ENCODE measurements around the gene SETD1B.
"Not testable (repeated sequence)": the region's sequence is repeated elsewhere in the genome, so short reads cannot be mapped to it uniquely, and the experiment has no call there.

SETD1B gene

GRCh38 chr12:121845701-121846100 lies 41.9 kb downstream of the SETD1B start:
- TF ChIP-seq, protein P1, sequence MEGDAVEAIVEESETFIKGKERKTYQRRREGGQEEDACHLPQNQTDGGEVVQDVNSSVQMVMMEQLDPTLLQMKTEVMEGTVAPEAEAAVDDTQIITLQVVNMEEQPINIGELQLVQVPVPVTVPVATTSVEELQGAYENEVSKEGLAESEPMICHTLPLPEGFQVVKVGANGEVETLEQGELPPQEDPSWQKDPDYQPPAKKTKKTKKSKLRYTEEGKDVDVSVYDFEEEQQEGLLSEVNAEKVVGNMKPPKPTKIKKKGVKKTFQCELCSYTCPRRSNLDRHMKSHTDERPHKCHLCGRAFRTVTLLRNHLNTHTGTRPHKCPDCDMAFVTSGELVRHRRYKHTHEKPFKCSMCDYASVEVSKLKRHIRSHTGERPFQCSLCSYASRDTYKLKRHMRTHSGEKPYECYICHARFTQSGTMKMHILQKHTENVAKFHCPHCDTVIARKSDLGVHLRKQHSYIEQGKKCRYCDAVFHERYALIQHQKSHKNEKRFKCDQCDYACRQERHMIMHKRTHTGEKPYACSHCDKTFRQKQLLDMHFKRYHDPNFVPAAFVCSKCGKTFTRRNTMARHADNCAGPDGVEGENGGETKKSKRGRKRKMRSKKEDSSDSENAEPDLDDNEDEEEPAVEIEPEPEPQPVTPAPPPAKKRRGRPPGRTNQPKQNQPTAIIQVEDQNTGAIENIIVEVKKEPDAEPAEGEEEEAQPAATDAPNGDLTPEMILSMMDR (IDR thresholded peaks at IDR 0.05; ENCODE audit: low read depth, low read length, missing control alignments): no peak
- no peak overlapping the region for H3K4me3 ChIP-seq (replicated peaks; ENCODE audit: low read depth, low read length)
- no peak for DNase-seq (ENCODE audit: extremely low read depth, low read depth)

GRCh38 chr12:121849211-121849610 lies 45.4 kb downstream of the SETD1B start:
- DNase-seq (ENCODE audit: extremely low read depth, low read depth): no peak
- TF ChIP-seq, protein P1 (IDR thresholded peaks at IDR 0.05; ENCODE audit: low read depth, low read length, missing control alignments): no peak
- H3K4me3 ChIP-seq (replicated peaks; ENCODE audit: low read depth, low read length): no peak overlapping the region

- DNase-seq (ENCODE audit: extremely low read depth, low read depth): no peak
These were observed 45.9 kb downstream of the SETD1B start for GRCh38 chr12:121849665-121850064.

GRCh38 chr12:121852392-121852791 lies 48.6 kb downstream of the SETD1B start:
- DNase-seq (ENCODE audit: extremely low read depth, low read depth); H3K4me3 ChIP-seq (replicated peaks; ENCODE audit: low read depth, low read length): not testable (repeated sequence)

More at GRCh38 chr12:121849665-121850064, 45.9 kb downstream of the SETD1B start:
- TF ChIP-seq, protein P1 (IDR thresholded peaks at IDR 0.05; ENCODE audit: low read depth, low read length, missing control alignments): no peak
- no peak overlapping the region for H3K4me3 ChIP-seq (replicated peaks; ENCODE audit: low read depth, low read length)

GRCh38 chr12:121857322-121858246 lies 53.8 kb downstream of the SETD1B start:
- no peak for DNase-seq (ENCODE audit: extremely low read depth, low read depth)
- TF ChIP-seq, protein P1 (IDR thresholded peaks at IDR 0.05; ENCODE audit: low read depth, low read length, missing control alignments): no peak

GRCh38 chr12:121858318-121858661 lies 54.5 kb downstream of the SETD1B start:
- no peak for DNase-seq (ENCODE audit: extremely low read depth, low read depth)
- no peak overlapping the region for H3K4me3 ChIP-seq (replicated peaks; ENCODE audit: low read depth, low read length)
- TF ChIP-seq, protein P1 (IDR thresholded peaks at IDR 0.05; ENCODE audit: low read depth, low read length, missing control alignments): no peak

More at GRCh38 chr12:121857322-121858246, 53.8 kb downstream of the SETD1B start:
- H3K4me3 ChIP-seq (replicated peaks; ENCODE audit: low read depth, low read length): no peak overlapping the region

- DNase-seq (ENCODE audit: extremely low read depth, low read depth): peak; percentile 66
- no peak within 1 kb of the TSS for H3K4me3 ChIP-seq (replicated peaks; ENCODE audit: low read depth, low read length)
- TF ChIP-seq, protein P1 (IDR thresholded peaks at IDR 0.05; ENCODE audit: low read depth, low read length, missing control alignments): no peak
These were observed 55.1 kb downstream of the SETD1B start, which contains the start of gene HPD for GRCh38 chr12:121858662-121859572. TSS of gene HPD (minus strand) at chr12:121858859. CDS start at chr12:121858823, 36 bp downstream.

Data from HFF-Myc (cell line).